ENCODE results near the gene KIAA1328.

Gene KIAA1328

DNA sequence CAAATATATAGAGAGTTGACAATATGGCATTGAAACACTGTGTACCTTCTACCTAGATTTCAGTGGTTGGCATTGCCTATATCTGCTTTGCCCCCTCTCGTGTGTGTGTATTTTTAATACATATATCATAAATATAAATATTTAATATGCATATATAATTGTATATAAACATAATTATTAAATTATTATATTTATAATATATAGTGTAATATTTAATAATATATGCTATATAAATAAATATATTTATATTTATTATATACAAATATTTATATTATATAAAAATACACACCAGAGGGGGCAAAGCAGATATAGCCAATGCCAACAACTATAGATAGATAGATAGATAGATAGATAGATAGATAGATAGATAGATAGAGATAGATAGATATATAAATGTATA is 124.1 kb downstream of the KIAA1328 start:
- DNase-seq: no peak

DNA sequence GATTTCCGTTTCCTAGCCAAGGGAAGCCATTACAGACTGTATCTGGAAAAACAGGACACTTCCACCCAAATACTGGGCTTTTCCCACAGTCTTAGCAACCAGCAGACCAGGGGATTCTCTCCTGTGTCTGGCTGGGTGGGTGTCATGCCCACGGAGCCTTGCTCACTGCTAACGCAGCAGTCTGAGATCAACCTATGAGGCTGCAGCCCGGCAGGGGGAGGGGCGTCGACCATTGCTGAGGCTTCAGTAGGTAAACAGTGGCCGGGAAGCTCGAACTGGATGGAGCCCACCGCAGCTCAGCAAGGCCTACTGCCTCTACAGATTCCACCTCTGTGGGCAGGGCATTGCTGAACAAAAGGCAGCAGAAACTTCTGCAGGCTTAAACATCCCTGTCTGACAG is 131.1 kb downstream of the KIAA1328 start:
- no peak for DNase-seq

DNA sequence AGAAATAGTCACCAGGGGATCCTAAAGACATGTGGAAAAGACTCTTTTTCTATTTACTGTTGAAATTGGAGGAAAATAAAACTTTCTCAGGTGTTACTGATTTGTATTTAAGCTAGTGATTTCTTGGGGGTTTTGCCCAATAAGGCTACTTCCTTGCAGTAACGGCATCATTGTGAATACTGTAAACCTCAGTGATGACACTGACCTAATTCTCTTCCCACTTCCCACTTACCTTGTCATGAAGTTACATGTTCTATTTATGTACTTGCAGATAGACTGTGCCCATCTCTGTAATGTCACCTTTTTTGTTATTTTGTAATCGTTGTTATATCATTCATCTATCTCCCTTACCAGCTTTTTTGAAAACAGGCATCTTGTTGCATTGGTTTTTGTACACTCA is 134.5 kb downstream of the KIAA1328 start:
- no peak for DNase-seq

DNA sequence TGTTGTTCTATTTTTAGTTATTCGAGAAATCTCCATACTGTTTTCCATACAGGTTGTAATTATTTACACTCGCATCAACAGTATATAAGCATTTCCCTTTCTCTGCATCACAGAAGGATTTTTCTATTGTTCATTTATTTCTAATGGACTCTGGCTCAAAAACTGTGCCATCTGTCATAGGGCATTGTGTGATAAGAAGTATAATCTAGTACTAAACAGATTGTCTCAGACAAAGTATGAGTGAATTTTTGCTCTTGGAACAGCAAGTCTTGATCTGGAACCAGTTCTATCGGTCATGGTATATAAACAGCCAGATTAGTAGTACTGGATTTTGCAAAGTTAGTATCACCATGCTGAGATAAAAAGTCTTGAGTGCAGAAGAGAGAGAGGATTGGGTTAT is 145.8 kb downstream of the KIAA1328 start:
- DNase-seq: no peak

DNA sequence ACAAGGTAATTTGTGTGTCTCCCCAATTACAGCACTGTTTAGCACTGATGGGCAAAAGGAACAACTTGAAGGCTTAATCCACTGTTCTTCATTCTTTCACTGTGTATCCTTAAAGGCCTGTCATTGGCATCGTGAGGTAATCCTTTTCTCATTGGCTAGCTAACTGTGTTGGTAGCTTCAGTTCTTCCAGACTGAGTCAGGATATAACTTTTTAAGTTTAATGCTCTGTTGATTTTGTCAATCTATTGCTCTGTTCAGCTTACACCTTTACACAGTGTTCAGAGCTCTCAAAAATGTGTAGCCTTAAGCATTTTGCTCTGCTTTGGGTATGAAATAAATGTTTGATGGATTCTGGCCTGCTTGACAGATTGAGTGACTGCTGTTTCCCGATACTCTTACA is 148.2 kb downstream of the KIAA1328 start:
- no peak for DNase-seq

DNA sequence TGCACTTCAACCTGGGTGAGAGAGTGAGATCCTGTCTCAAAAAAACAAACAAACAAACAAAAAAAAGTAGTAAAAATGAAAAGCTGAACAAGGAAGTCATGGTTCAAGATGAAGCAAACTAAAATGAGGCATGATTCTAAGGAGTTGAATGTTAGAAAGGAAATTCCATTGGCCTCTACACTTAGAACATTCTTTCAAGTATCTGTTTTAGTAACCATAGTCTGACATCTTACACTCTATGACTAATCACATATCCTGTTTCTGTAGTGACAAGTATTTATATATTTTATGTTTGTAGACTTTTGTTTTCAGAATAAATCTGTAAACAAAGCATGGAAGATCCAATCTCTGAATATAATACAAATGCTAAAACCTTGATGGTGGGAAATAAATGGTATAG is 164.1 kb downstream of the KIAA1328 start:
- DNase-seq: no peak

DNA sequence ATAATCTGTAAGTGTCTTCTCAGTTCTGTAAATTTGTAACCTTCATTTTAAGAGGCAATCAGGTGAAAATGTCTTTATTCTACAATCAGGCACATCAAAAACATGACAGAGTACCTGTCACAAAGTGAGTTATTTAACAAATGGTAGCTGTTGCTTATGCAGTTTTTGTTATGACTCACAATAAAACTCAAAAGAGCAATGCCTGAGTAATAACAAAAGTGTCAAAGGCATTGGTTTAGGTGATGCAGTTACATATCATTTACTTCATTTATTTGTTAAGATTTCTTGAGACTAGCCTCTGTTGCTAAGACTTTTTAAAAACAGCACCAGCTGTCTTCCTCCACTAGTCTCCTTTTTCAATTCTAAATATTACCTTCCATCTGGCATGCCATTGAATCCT is 177.8 kb downstream of the KIAA1328 start:
- DNase-seq: no peak

DNA sequence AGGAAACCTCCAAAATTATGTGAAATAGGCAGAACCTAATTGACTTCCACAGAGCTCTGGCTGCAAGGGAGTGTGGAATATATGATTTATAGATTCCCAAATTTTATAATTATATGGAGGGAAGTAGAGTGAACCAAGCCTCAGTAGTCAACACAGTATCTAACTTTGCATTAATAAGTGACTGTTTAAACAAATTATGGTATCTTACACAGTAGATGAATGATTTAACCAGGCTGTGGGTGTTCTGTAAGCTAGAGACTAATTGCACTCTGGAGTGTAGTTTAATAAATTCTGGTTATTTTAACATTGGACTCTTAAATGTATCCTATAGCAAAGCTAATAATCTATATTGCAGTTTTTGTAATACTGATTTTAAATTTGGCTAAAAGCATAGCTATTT is 183.5 kb downstream of the KIAA1328 start:
- DNase-seq: no peak

DNA sequence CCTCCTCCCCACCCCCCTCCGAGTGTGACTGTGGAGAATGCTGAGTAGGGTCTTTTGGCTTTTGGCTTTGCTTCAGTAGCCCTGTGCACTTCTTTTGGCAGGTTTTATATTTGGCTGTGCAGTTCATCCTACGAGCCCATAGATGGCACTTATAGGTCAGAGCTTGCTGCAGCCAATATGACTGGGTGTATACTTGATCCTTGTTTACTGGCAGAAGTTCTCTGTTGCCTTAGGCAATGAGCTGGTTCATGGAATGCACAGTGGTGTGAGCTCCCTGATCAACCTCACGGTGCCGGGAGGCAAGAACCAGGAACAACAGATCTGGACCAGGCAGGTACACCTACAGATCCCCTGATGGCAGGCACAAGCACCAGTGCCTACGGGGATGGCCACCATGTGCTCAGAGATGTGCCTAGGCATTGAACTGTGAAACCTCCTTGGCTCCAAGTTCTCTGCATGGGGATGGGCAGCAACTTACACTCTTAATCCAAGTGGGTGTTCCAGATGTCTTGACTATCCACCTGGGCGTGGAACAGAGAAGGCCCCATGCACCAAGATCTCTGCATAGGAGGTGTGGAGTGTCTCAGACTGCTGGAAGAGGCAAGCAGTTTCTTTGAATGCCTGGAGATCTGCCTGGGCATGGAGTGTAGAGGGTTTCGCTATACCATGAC is 190.4 kb downstream of the KIAA1328 start:
- no peak for DNase-seq

DNA sequence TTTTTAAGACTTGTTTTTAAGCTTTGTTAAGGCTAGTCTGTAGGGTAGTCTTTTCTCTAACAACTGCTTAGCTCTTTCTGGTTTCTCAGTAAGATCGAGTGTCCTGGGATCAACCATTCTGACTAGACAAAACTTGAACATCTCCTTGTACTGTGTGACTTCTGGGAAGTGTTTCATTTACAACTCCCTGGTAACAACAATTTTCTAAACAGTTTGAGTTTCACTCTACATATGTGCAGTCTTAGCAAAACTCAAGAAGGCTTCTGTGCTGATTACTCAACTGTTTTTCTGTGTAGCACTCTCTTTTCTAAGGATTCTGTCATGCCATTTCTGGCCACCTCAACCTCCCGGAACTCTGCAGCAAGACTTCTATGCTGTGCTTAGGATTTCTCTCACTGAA is 204.5 kb downstream of the KIAA1328 start:
- DNase-seq: no peak

DNA sequence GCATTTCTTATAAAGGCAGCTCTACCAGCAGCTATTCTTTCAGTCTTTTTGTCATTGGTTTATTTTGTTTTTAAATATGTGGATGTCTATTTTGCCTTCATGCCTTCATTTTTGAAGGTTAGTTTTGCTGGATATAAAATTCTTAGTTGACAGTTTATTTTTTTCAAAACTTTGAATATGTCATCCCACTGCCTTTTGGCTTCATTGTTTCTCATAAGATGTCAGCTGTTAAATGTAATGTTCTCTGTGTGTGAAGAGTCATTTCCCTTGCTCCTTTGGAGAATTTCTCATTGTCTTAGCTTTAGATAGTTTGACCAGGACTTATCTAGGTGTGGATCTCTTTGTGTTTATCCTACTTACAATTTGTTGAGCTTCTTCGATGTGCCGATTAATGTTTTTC is 213.5 kb downstream of the KIAA1328 start:
- no peak for DNase-seq

DNA sequence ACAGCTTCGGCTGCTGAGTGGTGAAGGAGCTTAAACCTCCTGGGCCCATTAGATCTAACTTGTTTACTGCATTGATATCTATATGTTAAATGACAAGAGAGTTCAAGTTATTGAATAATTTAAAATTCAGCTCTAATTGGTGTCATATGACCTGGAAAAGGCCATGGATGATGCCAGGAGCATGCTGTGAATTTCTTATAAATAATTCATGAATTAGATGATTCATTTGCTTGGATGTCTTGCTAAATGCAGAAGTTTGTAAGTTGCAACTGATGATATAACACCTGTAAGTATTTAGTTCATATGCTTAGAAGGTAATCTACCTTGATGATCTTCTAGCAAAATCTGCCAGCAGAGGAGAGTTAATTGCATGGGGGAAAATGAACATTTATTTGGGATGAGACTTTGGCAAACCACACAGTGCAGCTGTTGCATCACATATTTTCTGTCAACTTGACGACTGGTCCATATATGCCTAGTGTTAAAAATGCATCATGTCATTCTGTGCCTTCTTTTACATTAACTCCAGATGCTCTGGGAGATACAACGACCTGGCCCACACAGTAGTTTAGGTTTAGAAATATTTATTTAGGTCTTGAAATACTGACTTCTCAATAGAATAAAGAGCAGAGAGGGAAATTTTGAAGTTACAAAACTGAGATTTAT is 226.3 kb downstream of the KIAA1328 start:
- DNase-seq: no peak

DNA sequence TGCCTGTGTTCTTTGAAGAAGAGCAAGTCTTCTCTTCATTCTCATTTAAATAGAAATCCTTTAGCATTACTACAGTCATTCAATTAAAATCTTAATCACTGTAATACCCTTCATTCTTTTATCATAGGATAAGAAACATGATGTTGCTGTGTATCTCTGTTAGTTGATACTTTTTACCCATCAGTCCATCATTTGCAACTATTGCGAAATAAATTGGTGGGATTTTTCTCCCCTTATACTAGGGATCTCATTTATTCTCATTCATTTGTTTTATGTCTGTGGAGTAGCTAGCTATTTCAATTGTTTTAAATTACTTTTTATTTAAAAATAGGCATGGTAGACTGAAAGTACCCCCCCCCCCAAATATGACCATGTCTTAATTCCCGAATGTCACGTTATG is 235.3 kb downstream of the KIAA1328 start:
- DNase-seq: no peak

DNA sequence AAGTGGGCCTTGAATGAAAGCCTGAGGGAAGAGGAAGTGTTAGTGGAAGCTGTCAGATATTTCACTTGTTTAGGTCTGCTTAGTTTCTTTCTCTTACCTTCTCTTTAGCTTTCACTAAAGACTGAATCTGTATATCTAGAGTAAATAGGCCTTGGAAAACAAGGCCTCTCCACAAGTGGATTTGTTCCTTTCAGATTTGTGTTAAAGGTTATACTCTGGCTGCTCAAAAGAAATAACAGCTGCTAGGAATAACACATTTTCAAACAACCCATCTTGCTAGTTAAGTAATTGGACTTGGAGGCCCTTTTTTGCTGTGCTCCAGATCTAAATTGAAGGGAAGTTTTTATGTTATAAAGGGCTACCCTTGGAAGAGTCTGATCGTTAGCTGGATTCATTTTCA is 236.3 kb downstream of the KIAA1328 start:
- DNase-seq: no peak

DNA sequence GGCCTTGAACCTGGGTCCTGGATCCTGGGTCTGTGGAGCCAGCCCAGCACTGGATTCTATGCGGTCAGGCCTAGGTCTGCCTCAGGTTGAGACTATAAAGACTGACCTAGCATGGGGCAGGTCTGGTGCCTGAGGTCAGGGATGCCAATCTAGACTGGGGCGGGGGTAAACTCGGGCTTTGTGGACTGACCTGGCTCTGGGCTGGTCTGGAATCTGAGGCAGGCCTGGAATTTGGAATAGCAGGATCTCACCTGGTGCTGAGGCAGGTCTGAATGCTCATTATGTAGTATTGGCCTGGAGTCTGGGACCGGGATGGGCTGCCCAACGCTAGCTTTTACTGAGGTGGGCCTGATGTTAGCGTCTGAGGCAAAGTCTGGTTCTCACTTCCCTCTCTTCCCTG is 256.0 kb downstream of the KIAA1328 start:
- no peak for DNase-seq

DNA sequence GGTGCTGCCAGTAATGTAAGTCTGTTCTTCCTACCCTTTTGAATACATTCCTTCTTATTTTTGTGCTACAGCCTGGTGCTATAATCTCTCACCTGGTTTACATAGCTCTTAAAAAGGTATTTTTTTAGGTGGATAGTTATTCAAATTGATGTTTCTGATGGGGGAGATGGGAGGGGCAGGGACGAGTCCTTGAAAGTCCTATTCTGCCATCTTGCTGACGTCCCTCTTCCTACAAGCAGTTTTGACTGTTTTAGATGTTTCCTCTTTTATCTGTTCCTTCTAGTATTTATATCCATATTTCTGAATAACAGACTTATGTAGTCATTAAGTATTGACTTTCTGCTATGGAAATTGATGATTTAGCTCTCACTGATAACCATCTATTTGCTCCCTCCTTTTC is 256.4 kb downstream of the KIAA1328 start:
- DNase-seq: no peak

DNA sequence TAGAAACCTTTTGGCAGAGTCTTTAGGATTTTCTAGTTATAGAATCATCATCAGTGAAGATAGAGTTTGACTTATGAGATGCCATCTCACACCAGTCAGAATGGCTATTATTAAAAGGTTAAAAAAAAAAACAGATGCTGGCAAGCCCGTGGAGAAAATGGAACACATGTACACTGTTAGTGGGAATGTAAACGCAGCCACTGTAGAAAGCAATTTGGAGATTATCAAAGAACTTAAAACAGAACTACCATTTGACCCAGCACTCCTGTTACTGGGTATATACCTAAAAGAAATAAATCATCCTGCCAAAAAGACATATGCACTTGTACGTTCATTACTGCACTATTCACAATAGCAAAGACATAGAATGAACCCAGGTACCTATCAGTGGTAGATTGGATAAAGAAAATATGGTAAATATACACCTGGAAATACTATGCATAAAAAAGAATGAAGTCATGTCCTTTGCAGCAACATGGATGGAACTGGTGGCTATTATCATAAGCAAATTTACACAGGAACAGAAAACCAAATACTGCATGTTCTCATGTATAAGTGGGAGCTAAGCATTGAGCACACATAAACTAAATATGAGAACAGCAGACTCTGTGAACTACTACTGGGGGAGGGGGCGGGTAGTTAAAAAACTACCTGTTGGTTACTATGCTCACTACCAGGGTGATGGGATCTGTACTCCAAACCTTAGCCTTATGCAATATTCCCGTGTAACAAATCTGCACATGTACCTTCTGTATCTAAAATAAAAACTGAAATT is 279.0 kb downstream of the KIAA1328 start:
- DNase-seq: no peak

DNA sequence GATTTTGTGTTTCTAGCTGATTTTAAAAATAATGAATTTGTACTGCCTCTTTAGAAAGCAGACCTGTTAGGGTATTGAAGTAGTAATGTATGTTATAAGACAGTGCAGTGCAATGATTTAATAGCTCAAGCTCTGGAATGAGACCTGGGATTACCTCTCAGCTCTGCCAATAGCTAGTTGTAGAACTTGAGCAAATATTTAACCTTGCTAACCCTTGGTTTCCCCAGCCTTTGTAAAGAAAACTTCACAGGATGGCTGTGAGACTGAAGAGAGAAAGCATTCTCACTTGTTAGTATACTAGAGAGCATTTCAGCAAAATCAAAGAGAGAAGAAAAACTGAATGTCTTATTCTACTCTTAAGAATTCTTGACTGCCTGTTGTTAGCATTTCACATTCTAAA is 293.9 kb downstream of the KIAA1328 start:
- no peak for DNase-seq

DNA sequence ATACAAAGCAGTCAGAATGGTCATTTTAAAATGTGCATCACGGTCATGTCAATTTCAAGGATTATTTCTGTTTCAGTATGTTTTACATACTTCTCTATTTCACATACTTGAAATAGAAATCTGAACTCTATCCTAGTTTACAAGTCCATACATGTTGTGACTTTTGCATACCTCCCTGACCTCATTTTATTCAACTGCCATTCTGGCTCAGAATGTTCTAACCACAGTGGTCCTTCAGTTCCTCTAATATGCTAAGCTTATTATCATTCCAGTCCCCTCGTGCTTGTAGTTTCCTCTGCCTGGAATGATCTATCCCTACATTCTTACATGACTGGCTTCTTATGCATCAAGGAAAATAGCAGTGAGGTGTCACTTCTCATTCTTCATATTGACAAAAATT is 295.6 kb downstream of the KIAA1328 start:
- DNase-seq: no peak

DNA sequence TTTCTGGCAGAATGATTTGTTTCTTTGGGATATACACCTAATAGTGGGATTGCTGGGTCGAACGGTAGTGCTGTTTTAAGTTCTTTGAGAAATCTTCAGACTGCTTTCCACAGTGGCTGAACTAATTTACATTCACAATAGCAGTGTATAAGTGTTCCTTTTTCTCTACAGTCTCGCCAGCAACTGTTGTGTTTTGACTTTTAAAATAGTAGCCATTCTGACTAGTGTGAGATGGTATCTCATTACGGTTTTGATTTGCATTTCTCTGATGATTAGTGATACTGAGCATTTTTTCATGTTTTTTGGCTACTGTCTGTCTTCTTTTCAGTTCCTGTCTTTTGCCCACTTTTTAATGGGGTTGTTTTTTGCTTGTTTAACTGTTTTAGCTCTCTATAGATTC is 306.2 kb downstream of the KIAA1328 start:
- DNase-seq: no peak

DNA sequence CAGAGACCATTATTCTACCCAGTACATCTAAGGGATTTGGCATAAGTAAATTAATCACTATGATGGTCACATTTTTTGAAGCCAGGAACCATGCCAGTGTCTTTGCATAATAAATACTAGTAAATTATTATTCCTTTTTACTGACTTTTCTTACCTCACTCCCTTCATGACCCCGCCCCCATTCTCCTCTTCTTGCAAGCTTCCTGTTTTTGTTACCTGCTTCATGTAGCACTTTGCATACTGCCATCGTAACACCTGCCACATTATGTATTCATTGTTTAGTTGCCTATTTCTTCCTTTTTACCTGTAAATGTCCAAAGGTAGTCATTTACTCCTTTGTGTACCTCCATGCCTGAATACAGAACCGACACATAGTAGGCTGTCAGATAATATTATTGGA is 309.5 kb downstream of the KIAA1328 start:
- DNase-seq: no peak

DNA sequence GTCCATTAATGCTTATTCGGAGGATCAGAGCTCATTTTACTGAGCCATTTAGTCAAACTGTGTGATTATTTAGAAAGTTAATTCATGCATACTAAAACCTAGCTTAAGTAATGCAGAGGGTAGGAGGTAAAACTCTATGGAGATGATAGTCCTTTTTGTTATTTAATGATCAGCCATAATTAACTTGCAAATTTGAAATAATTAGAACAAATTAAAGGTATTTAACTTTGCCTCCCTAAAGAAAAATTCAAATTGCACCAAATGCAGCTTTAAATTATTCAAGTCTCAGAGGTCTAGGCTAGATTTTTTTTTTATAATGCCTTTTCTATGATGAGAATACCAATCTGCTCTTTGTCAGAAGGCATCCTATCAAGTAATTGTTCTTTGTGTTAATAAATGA is 310.9 kb downstream of the KIAA1328 start:
- no peak for DNase-seq

DNA sequence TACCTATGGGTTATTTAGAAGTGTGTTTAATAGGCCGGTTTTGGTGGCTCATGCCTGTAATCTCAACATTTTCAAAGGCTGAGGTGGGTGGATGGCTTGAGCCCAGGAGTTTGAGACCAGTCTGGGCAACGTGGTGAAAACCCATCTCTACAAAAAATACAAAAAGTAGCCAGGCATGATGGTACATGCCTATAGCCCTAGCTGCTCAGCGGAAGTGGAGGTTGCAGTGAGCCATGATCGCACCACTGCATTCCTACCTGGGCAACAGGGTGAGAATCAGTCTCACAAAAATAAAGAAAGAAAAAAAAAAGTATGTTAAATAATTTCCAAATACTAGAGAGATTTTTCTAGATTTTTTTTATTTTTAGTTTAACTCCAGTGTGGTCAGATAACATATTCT is 316.0 kb downstream of the KIAA1328 start:
- no peak for DNase-seq

Measured in right kidney (tissue), 1 donor.